Activated CD8-positive, alpha-beta memory T cell treated with anti-CD3 and anti-CD28 coated beads for 36 hours (primary cell): ENCODE data around the gene CDK5. TPM values are rescaled to one million over a fixed set of nuclear protein-coding genes. Genes with fewer than 3 reads are reported as not detected.
"Not testable (repeated sequence)": the region's sequence is repeated elsewhere in the genome, so short reads cannot be mapped to it uniquely, and the experiment has no call there.

Experiments
- CTCF ChIA-PET: fragments of 350-600 bp; sonication (Branson Sonifier 250); formaldehyde crosslinking; loops from one replicate; lab custom pipeline; 2021; ENCODE audit warnings: antibody characterized with exemption; lab: Charles Lee
- POLR2A ChIA-PET: fragments of 350-600 bp; sonication (Branson Sonifier 250); formaldehyde crosslinking; loops from one replicate; lab custom pipeline; 2021; ENCODE audit warnings: antibody characterized with exemption; lab: Charles Lee
- total RNA-seq, 2 experiments: library from RNA; stranded (reverse); gene quantifications; one replicate each; pipeline ENCODE4 v1.2.3, GENCODE V29; 2021

The CDK5 gene
- total RNA-seq, 2 experiments from 2014 or later: 19.0 to 21.2 TPM

DNA sequence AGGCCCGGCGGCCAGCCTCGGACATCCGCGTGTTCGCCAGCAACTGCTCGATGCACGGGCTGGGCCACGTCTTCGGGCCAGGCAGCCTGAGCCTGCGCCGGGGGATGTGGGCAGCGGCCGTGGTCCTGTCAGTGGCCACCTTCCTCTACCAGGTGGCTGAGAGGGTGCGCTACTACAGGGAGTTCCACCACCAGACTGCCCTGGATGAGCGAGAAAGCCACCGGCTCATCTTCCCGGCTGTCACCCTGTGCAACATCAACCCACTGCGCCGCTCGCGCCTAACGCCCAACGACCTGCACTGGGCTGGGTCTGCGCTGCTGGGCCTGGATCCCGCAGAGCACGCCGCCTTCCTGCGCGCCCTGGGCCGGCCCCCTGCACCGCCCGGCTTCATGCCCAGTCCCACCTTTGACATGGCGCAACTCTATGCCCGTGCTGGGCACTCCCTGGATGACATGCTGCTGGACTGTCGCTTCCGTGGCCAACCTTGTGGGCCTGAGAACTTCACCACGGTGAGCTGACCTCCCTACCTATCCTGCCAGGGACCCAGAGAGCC, 8.7 kb downstream of the CDK5 start:
- CTCF ChIA-PET: no interaction called here
- POLR2A ChIA-PET: no interaction called here

DNA sequence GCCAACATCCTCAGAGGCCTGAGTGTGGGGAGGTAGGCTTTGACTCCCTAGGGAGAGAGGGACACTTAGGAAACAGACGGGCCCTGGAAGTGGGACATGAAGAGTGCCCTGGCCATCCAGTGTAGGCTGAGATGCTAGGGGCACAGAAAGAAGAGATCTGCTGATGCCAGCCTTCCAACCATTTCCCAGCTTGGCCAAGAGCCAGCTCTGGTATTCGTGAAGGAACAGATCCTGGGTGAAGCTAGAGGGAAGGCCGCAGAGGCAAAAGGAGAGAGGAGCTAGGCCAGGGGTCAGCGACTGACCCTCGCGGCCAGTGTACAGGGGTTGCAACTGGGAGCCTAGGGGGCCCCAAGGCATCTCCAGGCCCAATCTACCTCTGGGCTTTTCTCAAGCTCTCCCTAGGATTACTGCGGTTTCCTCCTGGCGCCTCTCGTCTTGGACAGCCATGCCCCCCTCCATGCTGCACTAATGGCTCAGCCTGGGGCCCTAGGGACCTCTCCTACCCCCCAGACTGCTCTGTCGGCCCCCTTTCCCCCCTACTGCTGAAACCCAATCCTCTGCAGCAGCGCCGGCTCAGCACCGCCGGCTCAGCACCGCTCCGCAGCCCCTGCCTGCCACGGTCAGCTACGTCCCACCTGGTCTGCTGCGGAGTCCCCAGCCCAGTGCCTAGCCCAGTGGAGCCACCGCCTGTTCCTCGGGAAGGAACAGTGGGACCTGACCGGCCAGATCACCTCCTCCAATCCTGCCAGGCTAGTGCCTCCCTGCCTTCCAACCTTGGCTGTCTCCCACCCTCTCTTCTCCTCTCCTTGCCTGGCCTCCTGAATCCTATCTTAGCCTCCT, 9.5 kb downstream of the CDK5 start, which contains the start of gene ASIC3:
Gene ASIC3, plus strand, starts transcription at position 556 of the 840 bp plus-strand sequence. CDS start 355 bp downstream, outside the sequence.
- CTCF ChIA-PET: no interaction called here
- POLR2A ChIA-PET: no interaction called here

DNA sequence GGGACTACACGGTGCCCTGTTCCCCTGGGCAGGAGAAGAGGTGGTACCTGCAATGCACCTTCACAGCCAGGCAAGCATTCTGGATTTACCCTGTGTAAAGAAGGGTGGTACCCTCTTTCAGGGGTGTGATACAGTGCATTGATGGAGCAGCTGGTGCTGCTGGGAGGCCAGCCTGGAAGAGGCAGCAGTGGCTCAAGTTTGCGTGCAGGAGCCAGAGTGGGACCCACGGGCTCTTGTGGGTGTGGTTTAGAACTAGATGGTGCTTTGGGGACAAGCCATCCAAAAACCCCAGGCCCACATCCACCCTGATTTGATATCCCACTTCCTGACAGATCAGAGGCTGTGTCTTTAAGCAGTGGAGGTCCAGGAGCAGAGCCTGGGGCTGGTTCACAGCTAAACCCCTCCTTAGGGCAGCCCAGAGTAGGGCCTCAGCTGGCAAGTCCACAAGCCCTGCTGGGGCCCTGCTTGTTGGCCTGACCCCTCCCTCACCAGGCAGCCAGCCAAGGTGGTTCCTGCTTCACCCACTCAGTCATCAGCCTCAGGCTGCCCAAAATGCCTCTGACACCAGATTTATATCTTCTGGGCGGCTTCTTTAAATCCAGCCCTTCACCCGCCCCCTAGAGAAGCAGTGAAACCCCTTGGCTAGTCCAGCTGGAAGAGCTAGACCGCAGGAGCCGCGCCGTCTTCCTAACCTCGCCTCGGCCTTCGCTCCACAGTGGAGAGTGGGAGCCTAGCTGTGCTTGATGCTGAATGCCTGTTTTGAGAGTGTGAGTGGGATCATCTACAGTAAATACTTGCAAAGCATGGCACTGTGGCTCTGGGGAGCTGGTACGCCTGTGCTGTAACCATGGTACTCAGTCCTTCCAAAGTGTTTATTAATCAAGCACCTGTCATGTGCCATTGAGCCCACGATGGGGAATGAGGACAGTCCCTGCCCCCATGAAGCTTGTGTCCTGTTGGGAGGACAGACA, 10.8 kb downstream of the CDK5 start:
- ChIA-PET CTCF (interaction anchor here (1.2 kb wide), 1 partner anchor 34 kb away, joined by 3 read pairs; no protein-coding TSS in a partner anchor), POLR2A (no interaction called here)

DNA sequence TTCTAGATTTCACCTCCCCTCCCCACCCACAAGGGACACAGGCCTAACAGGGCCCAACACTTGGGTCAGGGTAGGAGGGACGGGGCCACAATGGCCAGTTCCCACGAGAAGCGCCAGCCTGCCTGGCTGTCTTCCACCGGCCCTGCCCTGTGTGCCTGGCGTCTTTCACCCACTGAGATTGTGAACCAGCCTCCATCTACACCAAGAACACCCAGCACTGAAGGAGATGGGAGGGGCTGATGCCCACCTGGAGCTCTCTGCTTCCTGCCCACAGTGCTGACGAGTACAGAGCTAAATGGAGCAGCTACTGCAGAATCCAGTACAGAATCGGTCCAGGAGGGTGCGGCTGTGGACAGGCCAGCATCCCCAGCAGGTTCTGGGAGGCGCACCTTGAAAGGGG, 11.7 kb downstream of the CDK5 start:
- ChIA-PET CTCF (interaction anchor here (0.5 to 1.2 kb wide), 2 partner anchors 33 to 119 kb away, joined by 3 read pairs; no protein-coding TSS in a partner anchor), POLR2A (interaction anchor here (0.5 kb wide), 1 partner anchor 1564 kb away, joined by 3 read pairs; no protein-coding TSS in a partner anchor)

DNA sequence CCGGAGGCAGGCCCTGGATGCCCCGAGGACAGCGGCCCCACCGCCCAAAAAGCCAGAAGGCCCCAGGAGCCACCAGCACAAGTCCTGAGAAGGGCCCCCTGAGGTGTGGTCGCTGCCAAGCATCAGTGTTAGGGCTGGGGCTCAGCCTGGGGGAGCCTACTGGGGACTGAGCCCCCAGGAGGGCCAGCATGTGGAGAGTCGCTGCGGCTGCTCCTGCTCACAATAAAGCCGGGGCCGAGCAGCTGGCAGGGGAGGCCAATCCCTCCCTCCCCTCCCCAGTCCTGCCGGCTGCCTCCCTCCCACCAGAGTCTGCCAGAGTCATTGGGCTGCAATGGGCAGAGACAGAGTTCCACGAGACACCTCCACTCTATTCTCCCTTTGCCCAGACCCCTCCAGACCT, 12.4 kb downstream of the CDK5 start:
- ChIA-PET CTCF (no interaction called here), POLR2A (interaction anchor here (0.6 kb wide), 1 partner anchor 135 kb away, joined by 5 read pairs; no protein-coding TSS in a partner anchor)

DNA sequence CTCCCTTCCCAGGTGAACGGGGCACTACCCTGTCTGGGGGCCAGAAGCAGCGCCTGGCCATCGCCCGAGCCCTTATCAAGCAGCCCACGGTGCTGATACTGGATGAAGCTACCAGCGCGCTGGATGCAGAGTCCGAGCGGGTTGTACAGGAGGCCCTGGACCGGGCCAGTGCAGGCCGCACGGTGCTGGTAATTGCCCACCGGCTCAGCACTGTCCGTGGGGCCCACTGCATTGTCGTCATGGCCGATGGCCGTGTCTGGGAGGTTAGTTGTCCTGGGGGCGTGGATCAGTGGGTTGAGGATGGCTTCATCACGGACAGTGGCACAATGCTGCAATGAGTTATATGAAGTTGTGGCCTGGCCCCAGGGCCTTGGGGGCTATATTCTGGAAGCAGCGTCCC, 13.7 kb downstream of the CDK5 start:
- CTCF ChIA-PET: no interaction called here
- POLR2A ChIA-PET: no interaction called here

DNA sequence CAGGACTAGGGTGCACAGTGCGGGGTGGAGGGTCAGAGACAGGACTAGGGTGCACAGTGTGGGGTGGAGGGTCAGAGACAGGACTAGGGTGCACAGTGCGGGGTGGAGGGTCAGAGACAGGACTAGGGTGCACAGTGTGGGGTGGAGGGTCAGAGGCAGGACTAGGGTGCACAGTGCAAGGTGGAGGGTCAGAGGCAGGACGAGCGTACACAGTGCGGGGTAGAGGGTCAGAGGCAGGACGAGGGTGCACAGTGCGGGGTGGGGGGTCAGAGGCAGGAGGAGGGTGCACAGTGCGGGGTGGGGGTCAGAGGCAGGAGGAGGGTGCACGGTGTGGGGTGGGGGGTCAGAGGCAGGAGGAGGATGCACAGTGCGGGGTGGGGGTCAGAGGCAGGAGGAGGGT, 14.2 kb downstream of the CDK5 start:
- CTCF ChIA-PET, POLR2A ChIA-PET: not testable (repeated sequence)

DNA sequence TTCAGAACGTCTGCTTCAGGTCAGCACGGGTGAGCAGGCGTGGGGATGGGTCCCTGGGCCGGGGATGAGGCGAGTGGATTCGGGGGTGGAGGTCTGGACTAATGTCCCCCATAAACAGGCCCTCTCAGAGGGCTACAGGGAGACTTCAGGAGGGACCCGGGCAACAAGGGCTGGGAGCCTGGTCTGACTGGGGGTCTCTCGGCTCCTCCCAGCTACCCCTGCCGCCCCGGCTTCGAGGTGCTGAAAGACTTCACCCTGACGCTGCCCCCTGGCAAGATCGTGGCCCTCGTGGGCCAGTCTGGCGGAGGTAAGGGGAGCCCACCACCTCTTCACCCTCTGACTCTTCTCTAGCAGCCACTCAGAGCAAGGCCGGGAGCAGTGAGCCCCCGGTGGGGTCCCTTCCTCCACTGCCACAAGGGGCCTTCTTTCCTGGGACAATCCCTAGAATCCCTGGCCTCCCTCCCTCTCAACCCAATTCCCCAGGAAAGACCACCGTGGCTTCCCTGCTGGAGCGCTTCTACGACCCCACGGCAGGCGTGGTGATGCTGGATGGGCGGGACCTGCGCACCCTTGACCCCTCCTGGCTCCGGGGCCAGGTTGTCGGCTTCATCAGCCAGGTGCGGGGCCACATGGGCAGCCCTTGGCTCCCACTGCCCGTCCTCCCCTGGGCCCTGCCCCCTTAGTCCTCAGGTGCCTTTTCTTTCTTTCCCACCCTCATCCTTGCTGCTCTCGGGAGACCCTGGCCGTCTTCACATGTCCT, 16.9 kb downstream of the CDK5 start:
- POLR2A ChIA-PET: interaction anchor here (1.5 kb wide), 1 partner anchor 10 kb away, joined by 10 read pairs; no protein-coding TSS in a partner anchor

DNA sequence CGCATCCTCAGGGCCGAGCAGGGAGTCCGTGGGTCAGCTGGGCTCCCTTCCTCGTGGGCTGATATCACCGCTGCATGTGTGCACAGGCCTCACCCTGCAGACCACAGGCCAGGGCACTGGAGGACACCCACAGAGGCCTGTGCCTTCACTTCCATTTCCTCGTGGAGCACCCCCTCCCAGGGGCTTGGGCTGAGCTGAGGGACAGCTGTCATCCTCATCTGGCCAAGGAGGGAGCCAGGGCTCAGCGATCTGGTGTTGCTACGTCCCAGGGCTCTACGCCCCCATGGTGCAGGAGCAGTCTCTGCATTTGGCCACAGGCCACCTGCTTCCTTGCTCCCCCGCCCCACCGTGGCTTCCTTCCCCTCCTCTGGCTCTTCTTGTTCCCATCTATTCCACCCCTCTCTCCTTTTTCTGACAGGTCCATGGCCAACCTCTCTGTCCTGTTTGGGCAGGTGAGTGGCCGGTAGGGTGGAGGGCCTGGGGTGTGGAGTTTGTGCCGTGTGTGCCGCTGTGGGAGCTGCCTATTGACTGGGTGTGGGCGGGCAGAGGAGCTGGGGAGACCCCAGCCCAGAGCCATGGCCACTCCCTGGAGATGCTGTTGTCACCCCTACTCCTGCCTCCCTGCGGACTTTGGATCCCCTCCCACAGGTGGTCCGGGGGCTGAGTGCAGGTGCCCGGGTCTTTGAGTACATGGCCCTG, 17.7 kb downstream of the CDK5 start:
- ChIA-PET POLR2A (interaction anchor here (0.7 to 1.9 kb wide), 3 partner anchors 11 to 21 kb away, joined by 3 to 10 read pairs (median 7); partner anchors contain the start of gene ABCB8), CTCF (interaction anchor here (0.8 to 1.3 kb wide), 3 partner anchors 21 to 71 kb away, joined by 3 read pairs; no protein-coding TSS in a partner anchor)

More for the DNA sequence above, 16.9 kb downstream of the CDK5 start:
- CTCF ChIA-PET: no interaction called here

DNA sequence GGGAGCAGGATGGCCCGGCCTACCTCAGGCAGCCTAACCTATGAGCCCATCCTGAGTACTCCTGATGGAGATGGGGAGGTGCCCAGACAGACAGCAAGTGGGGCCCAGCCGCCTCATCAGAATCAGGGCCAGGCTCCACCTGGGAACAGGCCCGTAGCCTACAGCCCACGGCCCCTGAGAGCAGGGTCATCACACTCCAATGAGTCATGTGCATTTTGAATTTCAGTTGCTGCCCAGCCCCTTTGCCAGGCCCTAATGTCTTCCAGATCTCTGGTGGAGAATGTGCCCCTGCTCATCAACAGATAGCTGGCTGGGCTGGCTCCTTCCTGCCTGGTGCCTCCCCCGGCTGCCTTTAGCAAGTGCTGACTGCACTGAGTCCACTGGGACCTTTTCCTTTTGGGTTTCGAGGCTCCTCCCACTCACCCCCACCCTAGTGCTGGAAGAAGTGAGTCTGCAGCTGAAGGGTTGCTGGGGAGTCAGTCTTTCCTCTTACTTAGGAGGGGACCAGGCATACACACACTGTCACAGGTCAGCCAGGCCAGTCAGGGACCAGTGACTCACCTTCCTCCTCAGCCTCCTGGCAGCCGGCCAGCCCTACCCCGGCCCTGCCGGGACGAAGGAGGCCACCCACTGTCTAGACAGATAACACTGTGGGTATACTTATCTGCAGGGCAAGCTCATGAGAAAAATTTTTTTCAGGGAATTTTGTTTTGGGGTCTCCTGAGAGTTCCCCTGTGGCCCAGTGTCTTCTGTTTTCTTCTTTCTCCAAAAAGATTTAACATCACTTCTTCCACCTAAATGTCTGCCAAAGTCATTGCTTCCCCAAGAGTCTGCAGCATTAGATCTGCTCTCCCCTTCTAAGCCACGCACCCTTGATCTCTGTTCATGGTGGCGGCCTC, 18.5 kb downstream of the CDK5 start:
- CTCF ChIA-PET: interaction anchor here (0.8 to 1.7 kb wide), 4 partner anchors 11 to 72 kb away, joined by 3 to 6 read pairs (median 3); partner anchors contain the start of gene ABCB8
- POLR2A ChIA-PET: interaction anchor here (0.7 to 1.9 kb wide), 3 partner anchors 11 to 187 kb away, joined by 3 to 7 read pairs (median 3); partner anchors contain the start of genes ABCB8 and ABCF2

DNA sequence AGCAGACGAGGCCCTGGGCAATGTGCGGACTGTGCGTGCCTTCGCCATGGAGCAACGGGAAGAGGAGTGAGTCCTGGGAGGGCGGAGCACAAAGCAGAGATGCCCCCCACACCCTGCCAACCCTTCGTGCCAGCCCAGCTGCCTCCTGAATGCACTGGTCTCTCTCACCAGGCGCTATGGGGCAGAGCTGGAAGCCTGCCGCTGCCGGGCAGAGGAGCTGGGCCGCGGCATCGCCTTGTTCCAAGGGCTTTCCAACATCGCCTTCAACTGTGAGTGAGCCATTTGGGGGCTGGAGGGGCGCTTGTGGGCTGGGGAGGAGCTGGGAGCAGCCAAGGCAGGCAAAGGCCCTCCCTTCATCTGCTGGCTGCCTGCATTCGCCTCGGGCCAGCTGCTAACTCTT, 21.8 kb downstream of the CDK5 start:
- POLR2A ChIA-PET: interaction anchor here (1.3 kb wide), 1 partner anchor 15 kb away, joined by 3 read pairs; no protein-coding TSS in a partner anchor
- CTCF ChIA-PET: interaction anchor here (1.1 to 1.7 kb wide), 3 partner anchors 18 to 138 kb away, joined by 3 to 6 read pairs (median 5); no protein-coding TSS in a partner anchor

DNA sequence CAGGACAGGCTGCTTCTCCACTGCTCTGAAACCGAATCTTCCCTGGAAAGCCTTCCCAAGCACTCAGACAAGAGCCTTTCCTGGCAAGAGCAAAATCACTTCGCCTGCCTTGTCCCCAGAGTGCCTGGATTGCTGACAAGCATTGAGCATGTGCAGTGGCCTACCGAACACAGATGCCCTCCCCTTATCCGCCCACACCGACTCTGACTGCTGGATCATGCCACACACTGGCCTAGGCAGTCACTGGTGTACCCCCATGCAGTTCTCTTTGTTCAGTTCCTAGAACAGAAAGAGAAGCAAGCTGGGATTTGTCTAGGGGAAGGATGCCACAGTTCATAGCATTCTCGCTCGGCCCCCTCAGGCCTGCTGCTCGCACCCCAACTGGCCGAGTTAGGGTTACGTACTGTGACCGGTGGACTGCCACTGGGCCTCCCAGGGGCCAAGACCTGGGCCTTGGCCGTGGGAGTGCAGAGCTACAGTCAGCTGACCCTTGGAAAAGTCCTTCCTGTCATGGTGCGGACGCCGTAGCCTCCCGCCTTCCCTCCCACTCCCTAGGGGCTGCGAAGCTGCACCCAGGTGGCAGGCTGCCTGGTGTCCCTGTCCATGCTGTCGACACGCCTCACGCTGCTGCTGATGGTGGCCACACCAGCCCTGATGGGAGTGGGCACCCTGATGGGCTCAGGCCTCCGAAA, 22.5 kb downstream of the CDK5 start:
- ChIA-PET POLR2A (no interaction called here), CTCF (interaction anchor here (0.9 to 1.0 kb wide), 2 partner anchors 17 to 89 kb away, joined by 3 read pairs; no protein-coding TSS in a partner anchor)

DNA sequence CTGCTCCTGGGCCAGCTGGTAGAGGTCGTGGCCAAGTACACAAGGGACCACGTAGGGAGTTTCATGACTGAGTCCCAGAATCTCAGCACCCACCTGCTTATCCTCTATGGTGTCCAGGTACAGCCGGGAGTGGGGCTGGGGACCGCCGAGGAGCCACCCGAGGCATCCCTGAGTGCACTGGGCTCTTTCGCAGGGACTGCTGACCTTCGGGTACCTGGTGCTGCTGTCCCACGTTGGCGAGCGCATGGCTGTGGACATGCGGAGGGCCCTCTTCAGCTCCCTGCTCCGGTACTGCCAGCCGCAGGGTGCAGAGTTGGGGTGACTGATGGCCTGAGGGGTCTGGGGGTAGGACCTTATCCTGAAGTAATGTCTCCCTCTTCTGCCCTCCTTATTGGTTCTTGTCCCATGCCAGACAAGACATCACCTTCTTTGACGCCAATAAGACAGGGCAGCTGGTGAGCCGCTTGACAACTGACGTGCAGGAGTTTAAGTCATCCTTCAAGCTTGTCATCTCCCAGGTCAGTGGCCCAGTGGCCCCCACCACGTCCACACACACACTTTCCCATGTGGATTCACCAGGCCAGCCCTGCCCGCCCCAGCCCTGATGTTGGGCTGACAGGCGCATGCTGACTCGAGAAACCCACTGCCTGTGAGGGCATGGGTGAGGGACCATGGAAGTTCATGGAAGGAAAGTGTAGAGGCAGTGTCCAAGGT, 23.2 kb downstream of the CDK5 start:
- CTCF ChIA-PET: interaction anchor here (0.9 to 1.0 kb wide), 2 partner anchors 17 to 90 kb away, joined by 3 read pairs; no protein-coding TSS in a partner anchor
- POLR2A ChIA-PET: no interaction called here

DNA sequence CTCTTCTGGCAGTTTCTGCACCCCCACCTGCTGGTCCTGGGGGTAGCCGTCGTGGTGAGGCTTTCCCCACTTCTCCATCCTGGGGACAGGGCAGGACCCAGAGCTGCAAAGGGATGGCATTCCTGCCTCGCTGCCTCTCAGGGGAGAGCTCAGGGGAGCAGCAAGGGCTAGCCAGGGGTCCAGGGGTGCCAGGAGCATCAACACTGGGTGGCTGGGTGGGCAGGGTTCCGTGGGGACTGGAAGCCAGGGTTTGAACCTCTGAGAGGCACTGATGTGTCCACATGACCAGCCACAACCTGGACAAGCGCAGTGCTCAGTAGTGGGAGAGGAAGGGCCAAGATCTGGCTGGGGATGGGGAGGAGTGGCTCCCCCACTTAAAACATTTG, 23.8 kb downstream of the CDK5 start:
- ChIA-PET CTCF (interaction anchor here (0.8 kb wide), 1 partner anchor 9 kb away, joined by 3 read pairs; no protein-coding TSS in a partner anchor), POLR2A (interaction anchor here (1.0 kb wide), 1 partner anchor 17 kb away, joined by 4 read pairs; no protein-coding TSS in a partner anchor)
